H9 (cell line): Measurements from ENCODE around the gene SULF2. TPM values are rescaled to one million over a fixed set of nuclear protein-coding genes. Genes with fewer than 3 reads are reported as not detected.
A peak's percentile ranks its signal among the peaks of the same experiment; 100 is the strongest.

Experiments used
- DNase-seq: peaks from one replicate; pipeline ENCODE4 v3.0.0-alpha.2; 2017
- H2AFZ ChIP-seq: one replicate; pipeline ENCODE4 v1.6.1; 2013; ENCODE audit warnings: mild to moderate bottlenecking, low read length, control low read depth, moderate library complexity
- H2AK5ac ChIP-seq: 2 replicates; pipeline ENCODE4 v1.6.1; 2013; ENCODE audit warnings: low read length, control low read depth, mixed read lengths; ENCODE audit not compliant: insufficient read length
- H2BK120ac ChIP-seq: one replicate; pipeline ENCODE4 v1.6.1; 2013; ENCODE audit warnings: low read depth, mild to moderate bottlenecking, low read length, control low read depth, inconsistent platforms; ENCODE audit not compliant: poor library complexity, severe bottlenecking
- H2BK12ac ChIP-seq: 2 replicates; pipeline ENCODE4 v1.6.1; 2013; ENCODE audit warnings: low read length, control low read depth, mixed read lengths, low read depth; ENCODE audit not compliant: insufficient read length
- H2BK15ac ChIP-seq: 2 replicates; pipeline ENCODE4 v1.6.1; 2013; ENCODE audit warnings: low read depth, low read length, control low read depth
- H2BK20ac ChIP-seq: one replicate; pipeline ENCODE4 v1.6.1; 2013; ENCODE audit warnings: low read depth, mild to moderate bottlenecking, low read length, control low read depth, inconsistent platforms; ENCODE audit not compliant: poor library complexity, severe bottlenecking
- H2BK5ac ChIP-seq: 2 replicates; pipeline ENCODE4 v1.6.1; 2013; ENCODE audit warnings: low read length, control low read depth, mixed read lengths; ENCODE audit not compliant: insufficient read length
- H3K14ac ChIP-seq: 2 replicates; pipeline ENCODE4 v1.6.1; 2013; ENCODE audit warnings: low read length, control low read depth; ENCODE audit not compliant: insufficient read depth
- H3K18ac ChIP-seq: 2 replicates; pipeline ENCODE4 v1.6.1; 2013; ENCODE audit warnings: low read depth, mild to moderate bottlenecking, mixed read lengths, low read length, control low read depth; ENCODE audit not compliant: insufficient read length
- H3K23ac ChIP-seq: 2 replicates; pipeline ENCODE4 v1.6.1; 2013; ENCODE audit warnings: low read length, control low read depth, mixed read lengths, low read depth; ENCODE audit not compliant: insufficient read length
- H3K23me2 ChIP-seq: 2 replicates; pipeline ENCODE4 v1.6.1; 2013; ENCODE audit warnings: low read depth, mild to moderate bottlenecking, mixed read lengths, low read length, control low read depth; ENCODE audit not compliant: insufficient read length, poor library complexity, severe bottlenecking
- H3K27ac ChIP-seq: 2 replicates; pipeline ENCODE4 v1.5.1; 2013; ENCODE audit warnings: low read length, control low read depth, mixed read lengths, low read depth; ENCODE audit not compliant: insufficient read length
- H3K27me3 ChIP-seq: 2 replicates; pipeline ENCODE4 v1.6.1; 2013; ENCODE audit warnings: low read length, control low read depth, inconsistent platforms; ENCODE audit not compliant: insufficient read depth
- H3K4ac ChIP-seq: 2 replicates; pipeline ENCODE4 v1.6.1; 2013; ENCODE audit warnings: low read depth, mild to moderate bottlenecking, control low read depth, inconsistent platforms, low read length, moderate library complexity
- H3K4me1 ChIP-seq: 2 replicates; pipeline ENCODE4 v1.6.1; 2013; ENCODE audit warnings: low read length, control low read depth, inconsistent platforms; ENCODE audit not compliant: insufficient read depth
- H3K4me2 ChIP-seq: 2 replicates; pipeline ENCODE4 v1.6.1; 2013; ENCODE audit warnings: low read length, control low read depth, mixed read lengths; ENCODE audit not compliant: insufficient read length, insufficient read depth
- H3K56ac ChIP-seq: 2 replicates; pipeline ENCODE4 v1.6.1; 2013; ENCODE audit warnings: low read depth, mild to moderate bottlenecking, mixed read lengths, low read length, control low read depth; ENCODE audit not compliant: insufficient read length
- H3K79me1 ChIP-seq: 2 replicates; pipeline ENCODE4 v1.6.1; 2013; ENCODE audit warnings: low read depth, mild to moderate bottlenecking, moderate library complexity, low read length, control low read depth, inconsistent platforms; ENCODE audit not compliant: insufficient read depth, poor library complexity, severe bottlenecking
- H3K79me2 ChIP-seq: 2 replicates; pipeline ENCODE4 v1.6.1; 2013; ENCODE audit warnings: low read length, control low read depth, inconsistent platforms; ENCODE audit not compliant: insufficient read depth
- H3K9ac ChIP-seq: 2 replicates; pipeline ENCODE4 v1.6.1; 2013; ENCODE audit warnings: low read length, control low read depth, mixed read lengths; ENCODE audit not compliant: insufficient read length; ENCODE audit errors: extremely low read depth
- H3K9me3 ChIP-seq: one replicate; pipeline ENCODE4 v1.6.1; 2013; ENCODE audit warnings: low read depth, low read length, inconsistent platforms; ENCODE audit not compliant: control insufficient read depth
- H3T11ph ChIP-seq: one replicate; pipeline ENCODE4 v1.6.1; 2013; ENCODE audit warnings: mild to moderate bottlenecking, low read length, control low read depth, inconsistent platforms
- H4K20me1 ChIP-seq: one replicate; pipeline ENCODE4 v1.6.1; 2013; ENCODE audit not compliant: control insufficient read depth, insufficient read length, insufficient read depth
- H4K5ac ChIP-seq: 2 replicates; pipeline ENCODE4 v1.6.1; 2013; ENCODE audit warnings: low read depth, mild to moderate bottlenecking, mixed read lengths, low read length, control low read depth; ENCODE audit not compliant: insufficient read length
- H4K8ac ChIP-seq: replicated peaks from 2 replicates; pipeline ENCODE4 v1.6.1; 2013; ENCODE audit warnings: low read length, control low read depth, mixed read lengths, low read depth; ENCODE audit not compliant: insufficient read length
- H4K91ac ChIP-seq: 2 replicates; pipeline ENCODE4 v1.6.1; 2013; ENCODE audit warnings: low read depth, mild to moderate bottlenecking, moderate library complexity, mixed read lengths, low read length, control low read depth; ENCODE audit not compliant: insufficient read length
- H3K27ac Mint-ChIP-seq, 3 experiments: 2 replicates in 2 of 3; 3 replicates in 1 of 3; pipeline ENCODE4 v1.8.0; 2020 to 2021; ENCODE audit warnings: mixed read lengths in 3 of 3, mild to moderate bottlenecking in 1 of 3, moderate library complexity in 1 of 3
- H3K27me3 Mint-ChIP-seq: 2 replicates; pipeline ENCODE4 v1.8.0; 2021; ENCODE audit warnings: low read depth, mild to moderate bottlenecking, moderate library complexity, mixed read lengths
- H3K36me3 Mint-ChIP-seq, 3 experiments: 2 replicates in 2 of 3; 3 replicates in 1 of 3; pipeline ENCODE4 v1.8.0; 2020 to 2021; ENCODE audit warnings: low read depth in 3 of 3, mixed read lengths in 3 of 3; ENCODE audit not compliant: insufficient read depth in 1 of 3
- H3K4me1 Mint-ChIP-seq, 2 experiments: 2 replicates each; pipeline ENCODE4 v1.8.0; 2020; ENCODE audit warnings: mixed read lengths in 2 of 2
- H3K4me3 Mint-ChIP-seq, 2 experiments: 2 replicates in 1 of 2; 3 replicates in 1 of 2; pipeline ENCODE4 v1.8.0; 2020 to 2021; ENCODE audit warnings: mild to moderate bottlenecking in 2 of 2, mixed read lengths in 2 of 2, moderate library complexity in 1 of 2
- H3K9me3 Mint-ChIP-seq, 2 experiments: 2 replicates in 1 of 2; 3 replicates in 1 of 2; pipeline ENCODE4 v1.8.0; 2020; ENCODE audit warnings: mild to moderate bottlenecking in 2 of 2, mixed read lengths in 2 of 2, moderate library complexity in 1 of 2
- CTCF ChIP-seq: fragments of 200-600 bp; sonication (generic); conservative IDR thresholded peaks from 3 replicates; pipeline ENCODE4 v1.8.0; 2021; ENCODE audit warnings: antibody characterized with exemption, mild to moderate bottlenecking
- WGBS: extraction: QIAGEN DNeasy Blood & Tissue Kit; methylation state at CpG from one replicate; pipeline ENCODE4 v1.1.7; 2013; ENCODE audit warnings: missing lambda C conversion rate, low lambda C conversion rate, mixed read lengths; ENCODE audit not compliant: insufficient read length; ENCODE audit errors: extremely low coverage; 5-methylcytosine and 5-hydroxymethylcytosine counted together
- total RNA-seq: library from RNA; stranded (reverse); gene quantifications from 2 replicates; pipeline ENCODE4 v1.2.1, GENCODE V29; 2021

SULF2 gene
- total RNA-seq, 1 experiment from 2014 or later = 31.2 TPM

GRCh38 chr20:47652301-47652700 is 133.0 kb downstream of the SULF2 start:
- no peak overlapping the region for H2AFZ ChIP-seq
- TF ChIP-seq CTCF = no peak
- H3K23ac ChIP-seq = no peak overlapping the region
- H2AK5ac ChIP-seq = no peak overlapping the region
- peaks cover 46 to 58% of the 10 kb centered on the region in 2 experiments for H3K4me1 Mint-ChIP-seq
- no peak overlapping the region for H3K27ac ChIP-seq
- H2BK120ac ChIP-seq = no peak overlapping the region
- no peak overlapping the region for H3K4me3 Mint-ChIP-seq
- no peak overlapping the region for H3K4ac ChIP-seq
- H3K18ac ChIP-seq = no peak overlapping the region
- no peaks in the 10 kb centered on the region for H3K9me3 Mint-ChIP-seq
- H4K20me1 ChIP-seq = no peaks in the 10 kb centered on the region
- H4K5ac ChIP-seq = no peak overlapping the region
- DNase-seq = no peak
- H3K9ac ChIP-seq = no peak overlapping the region
- peaks cover 11% of the 10 kb centered on the region; the same call in 1 of the 2 replicates for H3K4me1 ChIP-seq
- H3K27me3 ChIP-seq = no peaks in the 10 kb centered on the region
- H2BK15ac ChIP-seq = no peak overlapping the region
- H3K79me1 ChIP-seq = no peaks in the 10 kb centered on the region
- H3K4me2 ChIP-seq = no peak overlapping the region
- H2BK5ac ChIP-seq = no peak overlapping the region
- no peak overlapping the region for H4K91ac ChIP-seq
- H3K27ac Mint-ChIP-seq = 0 out of 7 replicates have a peak overlapping the region, but pooled peaks of 1 of the 3 experiments have one; percentile 36
- H3K79me2 ChIP-seq = no peaks in the 10 kb centered on the region
- no peaks in the 10 kb centered on the region for H3K27me3 Mint-ChIP-seq
- no peaks in the 10 kb centered on the region for H3K23me2 ChIP-seq
- H4K8ac ChIP-seq = no peak overlapping the region
- H3K9me3 ChIP-seq = no peaks in the 10 kb centered on the region
- H2BK20ac ChIP-seq = no peak overlapping the region
- H2BK12ac ChIP-seq = no peak overlapping the region
- no peak overlapping the region for H3T11ph ChIP-seq
- WGBS = no CpG with 5 or more reads among the region's 3 CpGs
- no peak overlapping the region for H3K14ac ChIP-seq
- no peak overlapping the region for H3K56ac ChIP-seq
- peaks cover 17 to 37% (median 25%) of the 10 kb centered on the region in 3 experiments; a peak in 6 of 7 replicates for H3K36me3 Mint-ChIP-seq
